Left cardiac atrium (tissue), 4 donors: ENCODE data around the gene DDX53. TPM values are rescaled to one million over a fixed set of nuclear protein-coding genes. Genes with fewer than 3 reads are reported as not detected.

ENCODE experiments used
- ATAC-seq, 2 donors: fragments of 200-7000 bp; cut with Tn5 transposase; one replicate each; pipeline ENCODE4 v1.9.1; 2020; ENCODE audit warnings: mild to moderate bottlenecking in 2 of 2, moderate library complexity in 2 of 2
- DNase-seq: peaks from one replicate; pipeline ENCODE4 v3.0.0-alpha.2; 2020
- intact Hi-C, 2 donors: fragments of 100-400 bp; cut with DNase I; formaldehyde crosslinking; loops; one replicate each; pipeline versions ENCODE4 v1.14.1 to v1.15.1; 2022 to 2023
- total RNA-seq, 2 donors: library from RNA; stranded (reverse); fragmentation: NEBNext Ultra II Directional; extraction: Animal tissue kit (Norgen Biotek cat#: 25700); gene quantifications; one replicate each; pipeline ENCODE4 v1.2.1, GENCODE V29; 2021
- donor health status: DM: no; HTN: yes; CAD: no.
- donor health status: DM: no; HTN: yes; CAD: no; lungs with severe emphysema.
- donor health status: DM: yes; HTN: yes; CAD: no.
- donor health status: Dilated cardiomyopathy.

Gene DDX53
- total RNA-seq, 2 donors from 2014 or later: not detected

- intact Hi-C loops: no loop called here
- ATAC-seq: no peak
- DNase-seq: no peak
Measured at GRCh38 chrX:23035493-23035892, 35.7 kb downstream of the DDX53 start.

- DNase-seq (no peak), ATAC-seq (no peak)
- intact Hi-C loops: no loop called here
Measured at GRCh38 chrX:23046443-23046842, 46.7 kb downstream of the DDX53 start.

GRCh38 chrX:23048806-23049573 is 49.2 kb downstream of the DDX53 start:
- no peak for ATAC-seq
- intact Hi-C loops: no loop called here

GRCh38 chrX:23052324-23052723 is 52.6 kb downstream of the DDX53 start:
- no peak for ATAC-seq
- DNase-seq: no peak
- intact Hi-C loops: no loop called here

More at GRCh38 chrX:23048806-23049573, 49.2 kb downstream of the DDX53 start:
- no peak for DNase-seq
